NCI-H146 treated with DMSO at 0.1 percent for 48 hours (cell line): ENCODE results near the gene NLRP1.

Experiments
- DNase-seq: peaks from one replicate; lab custom pipeline; 2025; ENCODE audit not compliant: unreplicated experiment; lab: John Stamatoyannopoulos, UW

The NLRP1 gene

DNA sequence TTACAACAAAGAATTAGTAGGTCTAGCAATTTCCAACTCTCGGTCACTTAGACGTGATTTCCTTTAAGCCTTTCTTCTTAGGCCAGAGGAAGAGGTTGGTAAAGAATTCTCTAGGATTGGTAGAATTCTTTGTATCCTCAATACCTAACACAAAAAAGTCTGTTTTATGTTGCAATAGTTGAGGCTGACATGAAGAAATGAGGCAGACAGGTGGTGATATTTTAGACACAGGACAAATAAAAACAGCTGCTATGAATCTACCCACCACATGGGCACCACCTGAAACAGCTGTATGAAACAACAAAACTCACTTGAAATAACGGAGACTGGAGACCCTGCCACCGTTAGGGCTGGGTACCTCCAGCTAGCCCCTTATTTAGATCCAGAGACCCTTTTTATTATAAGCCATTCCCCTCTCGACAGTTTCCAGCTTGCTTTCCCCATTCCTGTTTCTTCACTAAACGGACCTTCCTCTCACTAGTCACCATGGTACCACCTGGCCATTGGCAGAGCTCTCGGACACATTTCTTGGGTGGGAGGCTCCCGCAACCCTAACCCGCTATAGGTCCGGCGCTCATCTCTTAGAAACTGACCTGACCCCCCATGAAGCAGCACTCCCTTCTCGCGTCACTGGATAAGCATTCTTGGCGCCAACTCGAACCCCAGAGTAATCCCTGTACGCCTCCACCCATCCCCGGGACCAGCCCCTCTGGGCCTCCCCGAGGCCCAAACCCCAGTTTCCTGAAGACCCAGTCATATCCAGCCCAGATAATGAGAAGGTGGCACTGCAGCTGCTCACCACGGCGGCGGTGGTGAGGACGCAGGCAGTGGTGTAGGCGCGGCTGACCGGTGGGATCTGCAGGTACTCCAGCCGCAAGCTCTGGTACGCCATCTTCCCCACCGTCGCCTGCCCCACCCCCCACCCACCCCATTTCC, 98.8 kb downstream of the NLRP1 start, which contains the start of gene DERL2:
DERL2 (minus strand) TSS at position 909 of the 936 bp plus-strand sequence; CDS start at position 892, 17 bp downstream.
- DNase-seq: no peak

DNA sequence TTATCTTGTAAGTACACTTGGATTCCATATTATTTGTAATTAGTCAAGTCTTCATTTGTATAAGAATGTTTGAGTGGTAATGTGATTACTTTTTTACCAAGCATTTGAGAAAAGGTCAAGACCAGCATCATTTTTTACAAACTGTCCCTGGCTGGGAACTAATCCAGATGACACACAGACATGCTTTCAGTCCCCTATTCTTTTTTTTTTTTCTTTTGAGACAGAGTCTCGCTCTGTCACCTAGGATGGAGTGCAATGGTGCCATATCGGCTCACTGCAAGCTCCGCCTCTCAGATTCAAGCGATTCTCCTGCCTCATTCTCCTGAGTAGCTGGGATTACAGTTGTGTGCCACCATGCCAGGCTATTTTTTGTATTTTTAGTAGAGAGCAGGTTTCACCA, 102.9 kb downstream of the NLRP1 start:
- DNase-seq: no peak

DNA sequence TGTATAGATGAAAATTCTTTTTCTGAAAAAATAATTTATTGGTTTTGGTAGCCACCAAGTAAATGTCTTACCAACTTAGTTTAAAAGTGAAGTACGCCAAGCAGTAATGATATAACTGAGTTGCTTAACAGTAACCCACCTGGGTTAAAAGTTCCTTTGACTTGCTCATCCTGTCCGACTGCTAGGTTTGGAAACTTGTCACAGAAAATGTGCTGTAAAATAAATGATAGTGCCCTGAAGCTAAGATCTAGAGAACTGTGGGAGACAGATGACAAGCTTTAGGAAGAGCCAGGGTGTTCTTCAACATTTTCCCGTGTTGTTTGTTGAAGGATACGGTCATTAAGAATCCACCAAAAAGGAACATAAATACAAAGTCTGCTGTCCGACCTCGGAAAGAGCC, 103.3 kb downstream of the NLRP1 start:
- DNase-seq: no peak

DNA sequence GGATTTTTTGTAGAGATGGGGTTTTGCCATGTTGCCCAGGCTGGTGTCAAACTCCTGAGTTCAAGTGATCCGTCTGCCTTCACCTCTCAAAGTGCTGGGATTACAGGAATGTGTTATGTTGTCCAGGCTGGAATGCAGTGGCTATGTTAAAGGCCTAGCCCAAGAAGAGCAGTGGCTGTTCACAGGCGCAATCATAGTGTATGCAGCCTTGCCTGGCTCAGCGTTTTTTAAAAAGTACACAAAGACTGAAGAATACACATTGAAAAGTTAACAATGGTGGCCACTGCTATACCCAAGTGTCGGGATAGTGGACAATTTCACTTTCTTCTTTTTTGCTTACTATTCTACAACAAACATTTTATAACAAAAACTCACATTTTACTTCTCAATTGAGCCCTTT, 105.3 kb downstream of the NLRP1 start:
- DNase-seq: no peak

DNA sequence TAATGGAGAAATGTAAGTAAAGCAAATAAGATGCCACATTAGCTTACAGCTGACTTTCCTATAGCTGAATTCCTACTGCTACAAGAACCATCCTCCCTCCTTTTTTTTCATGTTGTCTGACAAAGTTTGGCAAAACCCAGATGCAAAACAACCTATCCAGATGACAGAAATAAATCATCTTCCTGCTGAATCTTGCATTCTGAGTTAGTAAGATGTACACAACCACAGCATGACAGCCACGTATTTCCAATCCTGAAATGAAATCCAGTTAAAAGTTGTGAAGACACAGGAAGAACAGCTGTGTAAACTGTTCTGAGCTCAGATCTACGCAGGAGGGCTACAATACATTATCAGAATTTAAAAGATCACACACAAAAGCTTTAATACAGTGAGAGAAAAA, 110.4 kb downstream of the NLRP1 start:
- DNase-seq: no peak

DNA sequence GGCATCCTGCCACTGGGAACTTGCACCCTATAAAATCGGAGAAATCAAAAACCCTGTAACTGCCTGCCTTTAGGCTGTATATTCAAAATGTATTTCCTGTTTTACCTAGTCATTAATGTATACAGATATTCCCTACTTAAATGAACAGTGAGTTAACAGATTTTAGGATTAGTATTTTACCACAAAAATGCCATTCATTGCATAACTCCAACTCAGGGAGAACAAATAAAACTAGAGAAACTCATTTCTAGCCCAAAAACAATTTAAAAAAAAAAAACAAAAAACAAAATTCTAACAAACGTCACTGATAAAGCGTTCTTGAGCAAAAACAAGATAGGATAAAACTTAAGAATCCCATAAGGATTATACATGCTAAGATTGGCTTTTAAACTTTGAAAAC, 111.8 kb downstream of the NLRP1 start:
- DNase-seq: no peak

DNA sequence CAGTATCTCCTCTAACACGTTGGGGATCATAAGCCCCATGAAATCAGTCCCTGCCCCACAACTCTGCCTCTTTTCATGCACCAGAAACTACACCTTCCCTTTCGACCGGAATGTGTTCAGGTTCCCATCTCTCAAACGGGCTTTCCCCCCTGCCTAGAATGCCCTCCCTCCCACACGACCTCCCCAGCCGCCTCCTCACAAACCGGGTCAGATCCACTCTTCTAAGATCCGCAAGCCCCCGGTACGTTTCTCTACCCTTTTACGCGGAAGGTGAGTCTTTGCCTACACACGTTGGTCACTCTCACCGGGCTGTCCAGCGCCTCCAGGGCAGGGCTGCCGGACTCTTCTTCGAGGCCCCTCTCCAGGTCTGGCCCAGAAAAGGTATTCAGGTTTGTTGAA, 116.2 kb downstream of the NLRP1 start:
- no peak for DNase-seq

DNA sequence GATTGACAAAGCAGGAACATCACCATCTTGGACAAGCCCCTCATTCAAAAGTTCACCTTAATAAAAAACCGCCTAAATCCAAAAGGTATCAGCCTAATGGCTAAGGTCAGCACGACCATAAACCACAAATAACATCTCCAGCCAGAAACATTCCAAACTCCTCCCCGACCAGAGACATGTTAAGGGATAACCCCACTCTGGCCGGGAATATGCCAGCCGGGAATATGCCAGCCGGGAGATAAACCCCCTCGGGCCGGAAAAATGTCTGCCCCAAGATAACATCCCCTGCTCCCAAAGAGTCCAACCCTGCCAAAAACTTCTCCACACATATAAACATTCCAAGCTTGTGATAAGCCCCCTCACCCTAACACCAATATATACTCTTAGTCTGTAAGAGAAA, 116.9 kb downstream of the NLRP1 start:
- no peak for DNase-seq

DNA sequence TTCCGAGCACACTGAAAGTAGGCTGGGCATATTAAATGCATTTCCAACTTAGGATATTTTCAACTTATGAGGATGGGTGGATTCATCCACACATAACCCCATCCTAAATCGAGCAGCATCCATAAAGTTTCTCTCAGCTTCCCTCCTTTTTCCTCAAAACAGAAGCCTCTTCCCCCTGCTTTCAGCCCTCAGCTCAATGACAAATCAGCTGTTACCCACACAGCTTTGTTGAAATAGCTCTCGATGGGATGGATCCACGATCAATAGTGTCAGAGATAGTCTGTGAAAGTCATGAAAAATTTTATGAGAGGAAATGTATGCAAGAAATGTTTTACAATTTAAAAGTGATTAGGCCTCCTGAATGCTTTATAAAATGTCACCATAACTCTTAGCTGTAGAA, 118.0 kb downstream of the NLRP1 start:
- no peak for DNase-seq

DNA sequence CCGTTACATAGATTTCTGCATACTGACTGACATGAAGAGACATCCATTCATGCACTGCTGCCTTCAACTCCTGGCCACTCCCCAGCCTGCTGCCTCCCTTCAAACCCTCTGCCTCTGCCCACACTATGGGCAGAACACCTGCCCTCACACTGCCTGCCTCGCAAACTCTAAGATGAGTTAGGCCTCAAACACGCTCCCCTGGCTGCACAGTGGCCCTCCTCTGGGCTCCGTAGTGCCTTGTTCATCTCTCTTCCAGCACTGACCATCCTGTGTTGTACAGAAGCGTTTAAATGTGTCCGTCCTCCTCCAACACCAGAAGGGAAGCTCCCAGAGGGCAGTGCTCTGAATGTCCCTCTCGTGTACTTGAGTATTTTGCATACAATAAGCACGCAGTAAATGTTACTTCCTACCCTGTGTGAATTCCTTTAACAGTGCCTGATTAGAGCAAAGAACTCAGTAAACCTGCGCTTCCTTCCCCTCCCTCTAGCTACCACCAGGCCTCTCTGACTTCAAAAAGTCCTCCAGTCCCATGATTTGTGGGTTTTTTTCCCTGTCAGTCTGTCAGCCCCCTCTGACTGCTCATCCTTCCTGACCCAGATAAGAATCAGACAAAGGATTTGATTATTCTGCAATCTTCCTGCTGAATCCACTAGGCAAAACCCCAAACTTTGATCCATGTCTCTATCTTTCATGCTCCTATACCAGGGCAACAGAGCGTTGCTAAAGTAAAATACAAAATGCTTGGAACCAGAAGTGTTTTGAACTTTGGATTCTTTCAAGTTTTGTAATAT, 119.4 kb downstream of the NLRP1 start:
- no peak for DNase-seq
